H1 (cell line): ENCODE data around the gene ACAA1.

Source experiments
- ATF3 ChIP-seq: IDR thresholded peaks from 2 replicates; pipeline ENCODE4 v1.6.1; 2011; ENCODE audit warnings: low read depth, mild to moderate bottlenecking, low read length; ENCODE audit not compliant: insufficient read depth
- CEBPB ChIP-seq: IDR thresholded peaks from 2 replicates; pipeline ENCODE4 v1.6.1; 2012; ENCODE audit warnings: low read depth, low read length
- EP300 ChIP-seq, 2 experiments: IDR thresholded peaks; 1 replicate in 1 of 2; 2 replicates in 1 of 2; pipeline ENCODE4 v1.6.1; 2011 to 2012; ENCODE audit warnings: low read depth in 2 of 2, low read length in 2 of 2, mild to moderate bottlenecking in 2 of 2, borderline replicate concordance in 1 of 2, inconsistent platforms in 1 of 2, moderate library complexity in 1 of 2
- EZH2 ChIP-seq: fragments of 200-600 bp; sonication (generic); IDR thresholded peaks from 2 replicates; pipeline ENCODE4 v1.7.1; 2012; ENCODE audit warnings: low read depth, mild to moderate bottlenecking, moderate library complexity, low read length, inconsistent platforms; ENCODE audit not compliant: severe bottlenecking
- FOSL1 ChIP-seq: IDR thresholded peaks from 2 replicates; pipeline ENCODE4 v1.6.1; 2011; ENCODE audit warnings: mild to moderate bottlenecking, low read depth, low read length, moderate library complexity; ENCODE audit not compliant: insufficient read depth
- JUN ChIP-seq: IDR thresholded peaks from 2 replicates; pipeline ENCODE4 v1.6.1; 2011; ENCODE audit warnings: low read depth, mild to moderate bottlenecking, improper control_type of control experiment, low read length
- JUND ChIP-seq: IDR thresholded peaks from 2 replicates; pipeline ENCODE4 v1.6.1; 2011; ENCODE audit warnings: mild to moderate bottlenecking, improper control_type of control experiment, low read length
- MAX ChIP-seq: IDR thresholded peaks from 2 replicates; pipeline ENCODE4 v1.6.1; 2012; ENCODE audit warnings: inconsistent platforms
- POLR2A ChIP-seq, 2 experiments: IDR thresholded peaks; 1 replicate in 1 of 2; 2 replicates in 1 of 2; pipeline ENCODE4 v1.6.1; 2011; ENCODE audit warnings: low read depth in 2 of 2, low read length in 2 of 2, mild to moderate bottlenecking in 2 of 2; ENCODE audit errors: control extremely low read depth in 1 of 2
- POLR2AphosphoS5 ChIP-seq: IDR thresholded peaks from 2 replicates; pipeline ENCODE4 v1.6.1; 2011; ENCODE audit warnings: low read depth, low read length
- SIN3A ChIP-seq, 2 experiments: IDR thresholded peaks in 1 of 2; conservative IDR thresholded peaks in 1 of 2; 2 replicates each; pipeline ENCODE4 v1.6.1; 2011 to 2012; ENCODE audit warnings: low read length in 2 of 2, improper control_type of control experiment in 1 of 2, low read depth in 1 of 2, mild to moderate bottlenecking in 1 of 2
- SP2 ChIP-seq: IDR thresholded peaks from 2 replicates; pipeline ENCODE4 v1.6.1; 2012; ENCODE audit warnings: mild to moderate bottlenecking, low read length, inconsistent platforms
- SP4 ChIP-seq: IDR thresholded peaks from 2 replicates; pipeline ENCODE4 v1.6.1; 2012; ENCODE audit warnings: low read length, inconsistent platforms
- TF ChIP-seq, protein P1 (sequence below), 3 experiments: IDR thresholded peaks; 1 replicate in 2 of 3; 2 replicates in 1 of 3; pipeline versions ENCODE4 v1.5.1 to v1.6.1; 2011; ENCODE audit warnings: low read length in 3 of 3, mild to moderate bottlenecking in 3 of 3, inconsistent platforms in 2 of 3, low read depth in 1 of 3, moderate library complexity in 1 of 3; ENCODE audit not compliant: insufficient read depth in 1 of 3; ENCODE audit errors: control extremely low read depth in 1 of 3

DNA sequence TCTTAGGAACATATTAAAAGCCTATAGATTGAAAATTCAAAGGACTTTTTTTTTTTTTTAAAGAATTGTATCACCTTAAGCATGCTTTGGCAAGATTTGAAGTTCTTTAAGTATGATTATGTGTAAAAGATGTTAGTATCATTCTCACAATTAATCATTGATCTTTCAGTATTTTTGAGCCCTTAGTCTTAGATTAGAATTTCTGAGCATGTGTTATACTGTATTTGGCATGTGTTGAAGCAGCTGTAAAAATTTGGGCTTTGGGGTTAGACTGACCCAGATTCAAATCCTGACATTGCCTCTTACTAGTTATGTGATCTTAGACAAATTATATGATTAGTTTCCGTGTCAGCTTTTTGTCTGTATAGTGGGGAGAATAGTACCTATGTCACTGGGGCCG lies 34.7 kb upstream of the ACAA1 start:
- no peak for TF ChIP-seq POLR2A (IDR thresholded peaks at IDR 0.05; ENCODE audit: control extremely low read depth in 1 of 2, low read depth in 2 of 2, low read length in 2 of 2)
- TF ChIP-seq, protein P1, sequence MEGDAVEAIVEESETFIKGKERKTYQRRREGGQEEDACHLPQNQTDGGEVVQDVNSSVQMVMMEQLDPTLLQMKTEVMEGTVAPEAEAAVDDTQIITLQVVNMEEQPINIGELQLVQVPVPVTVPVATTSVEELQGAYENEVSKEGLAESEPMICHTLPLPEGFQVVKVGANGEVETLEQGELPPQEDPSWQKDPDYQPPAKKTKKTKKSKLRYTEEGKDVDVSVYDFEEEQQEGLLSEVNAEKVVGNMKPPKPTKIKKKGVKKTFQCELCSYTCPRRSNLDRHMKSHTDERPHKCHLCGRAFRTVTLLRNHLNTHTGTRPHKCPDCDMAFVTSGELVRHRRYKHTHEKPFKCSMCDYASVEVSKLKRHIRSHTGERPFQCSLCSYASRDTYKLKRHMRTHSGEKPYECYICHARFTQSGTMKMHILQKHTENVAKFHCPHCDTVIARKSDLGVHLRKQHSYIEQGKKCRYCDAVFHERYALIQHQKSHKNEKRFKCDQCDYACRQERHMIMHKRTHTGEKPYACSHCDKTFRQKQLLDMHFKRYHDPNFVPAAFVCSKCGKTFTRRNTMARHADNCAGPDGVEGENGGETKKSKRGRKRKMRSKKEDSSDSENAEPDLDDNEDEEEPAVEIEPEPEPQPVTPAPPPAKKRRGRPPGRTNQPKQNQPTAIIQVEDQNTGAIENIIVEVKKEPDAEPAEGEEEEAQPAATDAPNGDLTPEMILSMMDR (IDR thresholded peaks at IDR 0.05; ENCODE audit: control extremely low read depth in 1 of 3, insufficient read depth in 1 of 3, low read depth in 1 of 3, low read length in 3 of 3), result no peak
- no peak for TF ChIP-seq EP300 (IDR thresholded peaks at IDR 0.05; ENCODE audit: borderline replicate concordance in 1 of 2, low read depth in 2 of 2, low read length in 2 of 2)
- no peak for TF ChIP-seq SP4
- TF ChIP-seq MAX, result no peak
- TF ChIP-seq EZH2, result no peak
- no peak for TF ChIP-seq SP2
- no peak for TF ChIP-seq JUND
- TF ChIP-seq JUN, result no peak
- TF ChIP-seq CEBPB, result no peak
- TF ChIP-seq POLR2AphosphoS5, result no peak
- TF ChIP-seq FOSL1, result no peak
- no peak for TF ChIP-seq ATF3
- no peak for TF ChIP-seq SIN3A (conservative IDR thresholded peaks at IDR 0.05 in 1 of 2, IDR thresholded peaks at IDR 0.05 in 1 of 2; ENCODE audit: low read depth in 1 of 2, low read length in 2 of 2)
